HEK293 (cell line): ENCODE data around the gene TSHZ3.

Source experiments
- CTCF ChIA-PET: fragments of 350-600 bp; formaldehyde crosslinking; extraction: SDS; loops from one replicate; lab custom pipeline; 2021; ENCODE audit warnings: antibody characterized with exemption; lab: Yijun Ruan, JAX
- POLR2A ChIA-PET: fragments of 300-600 bp; formaldehyde crosslinking; extraction: SDS; loops from one replicate; lab custom pipeline; 2020; ENCODE audit warnings: antibody characterized with exemption, inconsistent platforms; lab: Yijun Ruan, JAX
- H3K27ac ChIP-seq: fragments of 200-500 bp; sonication (Bioruptor generic); 2 replicates; pipeline ENCODE4 v1.5.1; 2014; ENCODE audit warnings: low read depth, low read length, control low read depth, inconsistent platforms; ENCODE audit errors: extremely low read depth
- H3K36me3 ChIP-seq, 2 experiments: fragments of 200-500 bp in 1 of 2; sonication (Bioruptor generic) in 1 of 2; 1 replicate in 1 of 2; 2 replicates in 1 of 2; pipeline ENCODE4 v1.5.1; 2014 to 2017; ENCODE audit warnings: inconsistent platforms in 2 of 2, low read length in 2 of 2; ENCODE audit not compliant: control insufficient read depth in 2 of 2, insufficient read depth in 1 of 2
- H3K4me1 ChIP-seq: fragments of 200-500 bp; sonication (Bioruptor generic); 2 replicates; pipeline ENCODE4 v1.5.1; 2014; ENCODE audit warnings: mild to moderate bottlenecking, low read length, inconsistent platforms; ENCODE audit not compliant: control insufficient read depth, insufficient read depth
- H3K4me3 ChIP-seq: 2 replicates; pipeline ENCODE4 v1.5.1; 2011; ENCODE audit warnings: low read depth, mild to moderate bottlenecking, control low read depth, low read length, moderate library complexity
- H3K9me3 ChIP-seq: fragments of 200-500 bp; sonication (Bioruptor generic); 2 replicates; pipeline ENCODE4 v1.5.1; 2014; ENCODE audit warnings: low read depth, low read length, inconsistent platforms; ENCODE audit not compliant: control insufficient read depth, insufficient read depth
- BCL11B ChIP-seq: fragments of 450-650 bp; formaldehyde crosslinking; IDR thresholded peaks from 2 replicates; pipeline ENCODE4 v1.5.1; 2016; ENCODE audit warnings: low read depth, missing biosample characterization, missing genetic modification characterization
- CTCF ChIP-seq: fragments of 450-650 bp; formaldehyde crosslinking; IDR thresholded peaks from 2 replicates; pipeline ENCODE4 v1.5.1; 2016; ENCODE audit warnings: missing biosample characterization, missing genetic modification characterization
- FEZF1 ChIP-seq: fragments of 450-650 bp; formaldehyde crosslinking; IDR thresholded peaks from 2 replicates; pipeline ENCODE4 v1.5.1; 2016; ENCODE audit warnings: missing biosample characterization, missing genetic modification characterization
- GLI2 ChIP-seq: fragments of 450-650 bp; formaldehyde crosslinking; IDR thresholded peaks from 2 replicates; pipeline ENCODE4; 2017; ENCODE audit warnings: missing biosample characterization, missing genetic modification characterization, low read depth, borderline replicate concordance
- GLIS2 ChIP-seq: fragments of 450-650 bp; formaldehyde crosslinking; IDR thresholded peaks from 2 replicates; pipeline ENCODE4 v1.5.1; 2016; ENCODE audit warnings: missing biosample characterization, missing genetic modification characterization
- IKZF3 ChIP-seq: fragments of 450-650 bp; IDR thresholded peaks from 2 replicates; pipeline ENCODE4 v1.5.0; 2018; ENCODE audit warnings: missing biosample characterization, mild to moderate bottlenecking, missing genetic modification characterization, moderate library complexity
- MZF1 ChIP-seq: fragments of 450-650 bp; formaldehyde crosslinking; IDR thresholded peaks from 2 replicates; pipeline ENCODE4 v1.5.1; 2017; ENCODE audit warnings: missing biosample characterization, missing genetic modification characterization, borderline replicate concordance
- PBX3 ChIP-seq: sonication (generic); formaldehyde crosslinking; IDR thresholded peaks from 2 replicates; pipeline ENCODE4 v1.8.1; 2022; ENCODE audit warnings: mild to moderate bottlenecking, moderate library complexity, missing genetic modification reagents
- PRDM10 ChIP-seq: fragments of 450-650 bp; formaldehyde crosslinking; IDR thresholded peaks from 2 replicates; pipeline ENCODE4 v1.5.1; 2016; ENCODE audit warnings: missing biosample characterization, missing genetic modification characterization
- SCRT1 ChIP-seq: fragments of 450-650 bp; formaldehyde crosslinking; IDR thresholded peaks from 2 replicates; pipeline ENCODE4 v1.5.1; 2016; ENCODE audit warnings: missing biosample characterization, missing genetic modification characterization, borderline replicate concordance
- SCRT2 ChIP-seq: fragments of 450-650 bp; formaldehyde crosslinking; IDR thresholded peaks from 2 replicates; pipeline ENCODE4 v1.5.1; 2016; ENCODE audit warnings: missing biosample characterization, missing genetic modification characterization
- ZBTB8A ChIP-seq: fragments of 450-650 bp; formaldehyde crosslinking; IDR thresholded peaks from 2 replicates; pipeline ENCODE4 v1.5.1; 2016; ENCODE audit warnings: missing biosample characterization, missing genetic modification characterization
- ZFHX2 ChIP-seq: fragments of 450-650 bp; formaldehyde crosslinking; conservative IDR thresholded peaks from 2 replicates; pipeline ENCODE4 v1.5.1; 2016; ENCODE audit warnings: missing biosample characterization, missing genetic modification characterization
- ZNF138 ChIP-seq: fragments of 450-650 bp; formaldehyde crosslinking; IDR thresholded peaks from 2 replicates; pipeline ENCODE4 v1.5.1; 2016; ENCODE audit warnings: missing biosample characterization, missing genetic modification characterization, borderline replicate concordance
- ZNF211 ChIP-seq: fragments of 450-650 bp; formaldehyde crosslinking; IDR thresholded peaks from 2 replicates; pipeline ENCODE4 v1.5.1; 2016; ENCODE audit warnings: low read depth, missing biosample characterization, missing genetic modification characterization
- ZNF785 ChIP-seq: fragments of 450-650 bp; formaldehyde crosslinking; IDR thresholded peaks from 2 replicates; pipeline ENCODE4 v1.5.1; 2016; ENCODE audit warnings: missing biosample characterization, missing genetic modification characterization
- ZSCAN4 ChIP-seq: fragments of 450-650 bp; formaldehyde crosslinking; IDR thresholded peaks from 2 replicates; pipeline ENCODE4 v1.5.1; 2017; ENCODE audit warnings: missing biosample characterization, missing genetic modification characterization
- TF ChIP-seq, protein P1 (sequence below): fragments of 450-650 bp; formaldehyde crosslinking; IDR thresholded peaks from 2 replicates; pipeline ENCODE4 v1.5.1; 2017; ENCODE audit warnings: missing biosample characterization, missing genetic modification characterization
- TF ChIP-seq, protein P2 (sequence below): IDR thresholded peaks from 2 replicates; pipeline ENCODE4 v1.6.1; 2011; ENCODE audit warnings: mild to moderate bottlenecking, low read depth, low read length, borderline replicate concordance
- TF ChIP-seq, protein P3 (sequence below): fragments of 450-650 bp; formaldehyde crosslinking; IDR thresholded peaks from 2 replicates; pipeline ENCODE4 v1.5.1; 2017; ENCODE audit warnings: missing biosample characterization, missing genetic modification characterization

Gene TSHZ3

DNA sequence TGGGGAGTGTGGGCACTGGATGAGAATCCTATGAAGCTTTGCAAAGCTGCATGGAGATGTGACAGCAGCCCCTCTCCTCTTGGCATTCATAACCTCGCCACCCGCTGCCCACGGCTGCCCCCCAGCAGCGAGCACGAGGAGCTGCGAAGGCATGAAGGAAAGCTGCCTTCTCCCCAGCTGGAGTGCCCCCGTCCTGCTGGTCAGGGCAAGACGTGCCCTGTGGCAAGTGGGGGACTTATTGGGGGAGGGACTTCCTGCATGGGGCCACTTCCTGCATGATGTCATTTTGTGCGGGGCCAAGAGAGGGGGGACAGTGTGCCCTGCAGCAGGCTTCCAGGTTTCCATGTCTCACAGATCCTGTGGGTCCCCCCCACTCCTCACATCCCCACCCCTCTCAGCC lies 85.9 kb downstream of the TSHZ3 start (continued):
- TF ChIP-seq CTCF (tag by site-specific recombination) (peak; percentile 49; the same call in 1 of the 2 replicates), GLIS2 (tag by site-specific recombination) (0 out of 2 replicates have a peak, but pooled peaks have one; percentile 28), ZBTB8A (tag by site-specific recombination) (no peak)
- TF ChIP-seq, protein P1, sequence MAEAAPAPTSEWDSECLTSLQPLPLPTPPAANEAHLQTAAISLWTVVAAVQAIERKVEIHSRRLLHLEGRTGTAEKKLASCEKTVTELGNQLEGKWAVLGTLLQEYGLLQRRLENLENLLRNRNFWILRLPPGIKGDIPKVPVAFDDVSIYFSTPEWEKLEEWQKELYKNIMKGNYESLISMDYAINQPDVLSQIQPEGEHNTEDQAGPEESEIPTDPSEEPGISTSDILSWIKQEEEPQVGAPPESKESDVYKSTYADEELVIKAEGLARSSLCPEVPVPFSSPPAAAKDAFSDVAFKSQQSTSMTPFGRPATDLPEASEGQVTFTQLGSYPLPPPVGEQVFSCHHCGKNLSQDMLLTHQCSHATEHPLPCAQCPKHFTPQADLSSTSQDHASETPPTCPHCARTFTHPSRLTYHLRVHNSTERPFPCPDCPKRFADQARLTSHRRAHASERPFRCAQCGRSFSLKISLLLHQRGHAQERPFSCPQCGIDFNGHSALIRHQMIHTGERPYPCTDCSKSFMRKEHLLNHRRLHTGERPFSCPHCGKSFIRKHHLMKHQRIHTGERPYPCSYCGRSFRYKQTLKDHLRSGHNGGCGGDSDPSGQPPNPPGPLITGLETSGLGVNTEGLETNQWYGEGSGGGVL (tag by site-specific recombination) = peak; percentile 85

- peaks cover 2% of the 10 kb centered on the region; the same call in 1 of the 2 replicates for H3K9me3 ChIP-seq
- H3K36me3 ChIP-seq = no peaks in the 10 kb centered on the region
- ChIA-PET POLR2A (no interaction called here), CTCF (interaction anchor here (0.6 to 2.4 kb wide), 4 partner anchors 55 to 100 kb away, joined by 3 to 6 read pairs (median 3); no protein-coding TSS in a partner anchor)
- H3K4me1 ChIP-seq = peaks cover 23% of the 10 kb centered on the region
- H3K27ac ChIP-seq = no peak overlapping the region; the same call in 1 of the 2 replicates
- TF ChIP-seq PBX3 (no peak), SCRT1 (tag by site-specific recombination) (0 out of 2 replicates have a peak, but pooled peaks have one; percentile 31), MZF1 (tag by site-specific recombination) (no peak), GLI2 (tag by site-specific recombination) (no peak), ZSCAN4 (tag by site-specific recombination) (no peak), FEZF1 (tag by site-specific recombination) (0 out of 2 replicates have a peak, but pooled peaks have one; percentile 28), BCL11B (tag by site-specific recombination) (no peak), ZNF785 (tag by site-specific recombination) (no peak), ZNF211 (no peak), IKZF3 (tag by site-specific recombination) (no peak), ZNF138 (tag by site-specific recombination) (no peak), PRDM10 (tag by site-specific recombination) (peak; percentile 53), ZFHX2 (tag by site-specific recombination) (no peak), SCRT2 (tag by site-specific recombination) (peak; percentile 75)
- TF ChIP-seq, protein P2, sequence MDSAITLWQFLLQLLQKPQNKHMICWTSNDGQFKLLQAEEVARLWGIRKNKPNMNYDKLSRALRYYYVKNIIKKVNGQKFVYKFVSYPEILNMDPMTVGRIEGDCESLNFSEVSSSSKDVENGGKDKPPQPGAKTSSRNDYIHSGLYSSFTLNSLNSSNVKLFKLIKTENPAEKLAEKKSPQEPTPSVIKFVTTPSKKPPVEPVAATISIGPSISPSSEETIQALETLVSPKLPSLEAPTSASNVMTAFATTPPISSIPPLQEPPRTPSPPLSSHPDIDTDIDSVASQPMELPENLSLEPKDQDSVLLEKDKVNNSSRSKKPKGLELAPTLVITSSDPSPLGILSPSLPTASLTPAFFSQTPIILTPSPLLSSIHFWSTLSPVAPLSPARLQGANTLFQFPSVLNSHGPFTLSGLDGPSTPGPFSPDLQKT = no peak
- TF ChIP-seq, protein P3, sequence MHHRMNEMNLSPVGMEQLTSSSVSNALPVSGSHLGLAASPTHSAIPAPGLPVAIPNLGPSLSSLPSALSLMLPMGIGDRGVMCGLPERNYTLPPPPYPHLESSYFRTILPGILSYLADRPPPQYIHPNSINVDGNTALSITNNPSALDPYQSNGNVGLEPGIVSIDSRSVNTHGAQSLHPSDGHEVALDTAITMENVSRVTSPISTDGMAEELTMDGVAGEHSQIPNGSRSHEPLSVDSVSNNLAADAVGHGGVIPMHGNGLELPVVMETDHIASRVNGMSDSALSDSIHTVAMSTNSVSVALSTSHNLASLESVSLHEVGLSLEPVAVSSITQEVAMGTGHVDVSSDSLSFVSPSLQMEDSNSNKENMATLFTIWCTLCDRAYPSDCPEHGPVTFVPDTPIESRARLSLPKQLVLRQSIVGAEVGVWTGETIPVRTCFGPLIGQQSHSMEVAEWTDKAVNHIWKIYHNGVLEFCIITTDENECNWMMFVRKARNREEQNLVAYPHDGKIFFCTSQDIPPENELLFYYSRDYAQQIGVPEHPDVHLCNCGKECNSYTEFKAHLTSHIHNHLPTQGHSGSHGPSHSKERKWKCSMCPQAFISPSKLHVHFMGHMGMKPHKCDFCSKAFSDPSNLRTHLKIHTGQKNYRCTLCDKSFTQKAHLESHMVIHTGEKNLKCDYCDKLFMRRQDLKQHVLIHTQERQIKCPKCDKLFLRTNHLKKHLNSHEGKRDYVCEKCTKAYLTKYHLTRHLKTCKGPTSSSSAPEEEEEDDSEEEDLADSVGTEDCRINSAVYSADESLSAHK = no peak
- no peak overlapping the region for H3K4me3 ChIP-seq
These were observed 86.5 kb downstream of the TSHZ3 start for GRCh38 chr19:31262725-31263191.
